Measurements from ENCODE around the gene CAP1.

The CAP1 gene

GRCh38 chr1:40042341-40042740 lies 1.8 kb downstream of the CAP1 start:
- Histone ChIP-seq H3K4me3 (ENCODE audit: insufficient read length, low read depth) (no peak overlapping the region), H3K9me3 (ENCODE audit: insufficient read depth, low read length) (no peaks in the 10 kb centered on the region), H3K36me3 (ENCODE audit: insufficient read depth, insufficient read length, low read length) (peaks cover 55% of the 10 kb centered on the region)

GRCh38 chr1:40044110-40044509 lies 3.6 kb downstream of the CAP1 start:
- no peak overlapping the region for H3K4me3 ChIP-seq (ENCODE audit: insufficient read length, low read depth)
- DNase-seq (ENCODE audit: low read depth, low spot score): no peak
- H3K9me3 ChIP-seq (ENCODE audit: insufficient read depth, low read length): no peaks in the 10 kb centered on the region
- H3K4me1 ChIP-seq (ENCODE audit: insufficient read depth, insufficient read length): no peaks in the 10 kb centered on the region
- no peaks in the 10 kb centered on the region for H3K27me3 ChIP-seq (ENCODE audit: insufficient read depth, insufficient read length)
- no peak for TF ChIP-seq ZNF274 (IDR thresholded peaks at IDR 0.05; ENCODE audit: low read depth, low read length)
- TF ChIP-seq SUZ12 (IDR thresholded peaks at IDR 0.05; ENCODE audit: extremely low read depth, insufficient read depth, insufficient read length): no peak
- TF ChIP-seq YY1 (IDR thresholded peaks at IDR 0.05; ENCODE audit: insufficient read depth, insufficient read length): no peak
- H3K9ac ChIP-seq (ENCODE audit: insufficient read length, low read depth): no peak overlapping the region
- peaks cover 70% of the 10 kb centered on the region for H3K36me3 ChIP-seq (ENCODE audit: insufficient read depth, insufficient read length, low read length)

More at GRCh38 chr1:40042341-40042740, 1.8 kb downstream of the CAP1 start:
- no peak for DNase-seq (ENCODE audit: low read depth, low spot score)
- Histone ChIP-seq H3K9ac (ENCODE audit: insufficient read length, low read depth) (no peak overlapping the region), H3K27me3 (ENCODE audit: insufficient read depth, insufficient read length) (no peaks in the 10 kb centered on the region), H3K4me1 (ENCODE audit: insufficient read depth, insufficient read length) (no peaks in the 10 kb centered on the region)
- no peak for TF ChIP-seq YY1 (IDR thresholded peaks at IDR 0.05; ENCODE audit: insufficient read depth, insufficient read length)
- TF ChIP-seq SUZ12 (IDR thresholded peaks at IDR 0.05; ENCODE audit: extremely low read depth, insufficient read depth, insufficient read length): no peak
- no peak for TF ChIP-seq ZNF274 (IDR thresholded peaks at IDR 0.05; ENCODE audit: low read depth, low read length)

- peaks cover 80% of the 10 kb centered on the region for H3K36me3 ChIP-seq (ENCODE audit: insufficient read depth, insufficient read length, low read length)
- TF ChIP-seq SUZ12 (IDR thresholded peaks at IDR 0.05; ENCODE audit: extremely low read depth, insufficient read depth, insufficient read length): no peak
- TF ChIP-seq ZNF274 (IDR thresholded peaks at IDR 0.05; ENCODE audit: low read depth, low read length): no peak
- no peak for TF ChIP-seq YY1 (IDR thresholded peaks at IDR 0.05; ENCODE audit: insufficient read depth, insufficient read length)
- no peak for DNase-seq (ENCODE audit: low read depth, low spot score)
- no peak overlapping the region for H3K9ac ChIP-seq (ENCODE audit: insufficient read length, low read depth)
- no peaks in the 10 kb centered on the region for H3K9me3 ChIP-seq (ENCODE audit: insufficient read depth, low read length)
- H3K4me3 ChIP-seq (ENCODE audit: insufficient read length, low read depth): no peak overlapping the region
- H3K27me3 ChIP-seq (ENCODE audit: insufficient read depth, insufficient read length): no peaks in the 10 kb centered on the region
- no peaks in the 10 kb centered on the region for H3K4me1 ChIP-seq (ENCODE audit: insufficient read depth, insufficient read length)
Observed at GRCh38 chr1:40045182-40045581, 4.7 kb downstream of the CAP1 start.

- Histone ChIP-seq H3K9me3 (ENCODE audit: insufficient read depth, low read length) (no peaks in the 10 kb centered on the region), H3K4me3 (ENCODE audit: insufficient read length, low read depth) (no peak overlapping the region), H3K36me3 (ENCODE audit: insufficient read depth, insufficient read length, low read length) (peaks cover 82% of the 10 kb centered on the region), H3K9ac (ENCODE audit: insufficient read length, low read depth) (no peak overlapping the region), H3K27me3 (ENCODE audit: insufficient read depth, insufficient read length) (no peaks in the 10 kb centered on the region), H3K4me1 (ENCODE audit: insufficient read depth, insufficient read length) (no peaks in the 10 kb centered on the region)
- TF ChIP-seq ZNF274 (IDR thresholded peaks at IDR 0.05; ENCODE audit: low read depth, low read length): no peak
- no peak for TF ChIP-seq SUZ12 (IDR thresholded peaks at IDR 0.05; ENCODE audit: extremely low read depth, insufficient read depth, insufficient read length)
- DNase-seq (ENCODE audit: low read depth, low spot score): no peak
Observed at GRCh38 chr1:40045766-40046165, 5.2 kb downstream of the CAP1 start.

- Histone ChIP-seq H3K36me3 (ENCODE audit: insufficient read depth, insufficient read length, low read length) (peaks cover 82% of the 10 kb centered on the region), H3K4me1 (ENCODE audit: insufficient read depth, insufficient read length) (no peaks in the 10 kb centered on the region), H3K4me3 (ENCODE audit: insufficient read length, low read depth) (no peak overlapping the region), H3K27me3 (ENCODE audit: insufficient read depth, insufficient read length) (no peaks in the 10 kb centered on the region), H3K9ac (ENCODE audit: insufficient read length, low read depth) (no peak overlapping the region), H3K9me3 (ENCODE audit: insufficient read depth, low read length) (no peaks in the 10 kb centered on the region)
- no peak for DNase-seq (ENCODE audit: low read depth, low spot score)
- TF ChIP-seq ZNF274 (IDR thresholded peaks at IDR 0.05; ENCODE audit: low read depth, low read length) (no peak), SUZ12 (IDR thresholded peaks at IDR 0.05; ENCODE audit: extremely low read depth, insufficient read depth, insufficient read length) (no peak), YY1 (IDR thresholded peaks at IDR 0.05; ENCODE audit: insufficient read depth, insufficient read length) (no peak)
Observed at GRCh38 chr1:40047276-40047675, 6.7 kb downstream of the CAP1 start.

GRCh38 chr1:40047769-40048168 lies 7.2 kb downstream of the CAP1 start:
- TF ChIP-seq YY1 (IDR thresholded peaks at IDR 0.05; ENCODE audit: insufficient read depth, insufficient read length) (no peak), SUZ12 (IDR thresholded peaks at IDR 0.05; ENCODE audit: extremely low read depth, insufficient read depth, insufficient read length) (no peak), ZNF274 (IDR thresholded peaks at IDR 0.05; ENCODE audit: low read depth, low read length) (no peak)
- DNase-seq (ENCODE audit: low read depth, low spot score): no peak
- Histone ChIP-seq H3K27me3 (ENCODE audit: insufficient read depth, insufficient read length) (no peaks in the 10 kb centered on the region), H3K9ac (ENCODE audit: insufficient read length, low read depth) (no peak overlapping the region), H3K4me3 (ENCODE audit: insufficient read length, low read depth) (no peak overlapping the region), H3K4me1 (ENCODE audit: insufficient read depth, insufficient read length) (no peaks in the 10 kb centered on the region), H3K36me3 (ENCODE audit: insufficient read depth, insufficient read length, low read length) (peaks cover 80% of the 10 kb centered on the region), H3K9me3 (ENCODE audit: insufficient read depth, low read length) (no peaks in the 10 kb centered on the region)

- DNase-seq (ENCODE audit: low read depth, low spot score): no peak
- Histone ChIP-seq H3K27me3 (ENCODE audit: insufficient read depth, insufficient read length) (no peaks in the 10 kb centered on the region), H3K36me3 (ENCODE audit: insufficient read depth, insufficient read length, low read length) (peaks cover 76% of the 10 kb centered on the region), H3K9ac (ENCODE audit: insufficient read length, low read depth) (no peak overlapping the region), H3K4me3 (ENCODE audit: insufficient read length, low read depth) (no peak overlapping the region), H3K4me1 (ENCODE audit: insufficient read depth, insufficient read length) (no peaks in the 10 kb centered on the region), H3K9me3 (ENCODE audit: insufficient read depth, low read length) (no peaks in the 10 kb centered on the region)
- no peak for TF ChIP-seq YY1 (IDR thresholded peaks at IDR 0.05; ENCODE audit: insufficient read depth, insufficient read length)
- no peak for TF ChIP-seq ZNF274 (IDR thresholded peaks at IDR 0.05; ENCODE audit: low read depth, low read length)
- no peak for TF ChIP-seq SUZ12 (IDR thresholded peaks at IDR 0.05; ENCODE audit: extremely low read depth, insufficient read depth, insufficient read length)
Observed at GRCh38 chr1:40049725-40050124, 9.2 kb downstream of the CAP1 start.

- Histone ChIP-seq H3K27me3 (ENCODE audit: insufficient read depth, insufficient read length) (no peaks in the 10 kb centered on the region), H3K9me3 (ENCODE audit: insufficient read depth, low read length) (no peaks in the 10 kb centered on the region), H3K9ac (ENCODE audit: insufficient read length, low read depth) (no peak overlapping the region), H3K4me3 (ENCODE audit: insufficient read length, low read depth) (no peak overlapping the region), H3K4me1 (ENCODE audit: insufficient read depth, insufficient read length) (no peaks in the 10 kb centered on the region), H3K36me3 (ENCODE audit: insufficient read depth, insufficient read length, low read length) (peaks cover 79% of the 10 kb centered on the region)
- TF ChIP-seq YY1 (IDR thresholded peaks at IDR 0.05; ENCODE audit: insufficient read depth, insufficient read length) (no peak), SUZ12 (IDR thresholded peaks at IDR 0.05; ENCODE audit: extremely low read depth, insufficient read depth, insufficient read length) (no peak), ZNF274 (IDR thresholded peaks at IDR 0.05; ENCODE audit: low read depth, low read length) (no peak)
- DNase-seq (ENCODE audit: low read depth, low spot score): no peak
Observed at GRCh38 chr1:40050863-40051262, 10.3 kb downstream of the CAP1 start.

Data from NT2/D1 (cell line).